B cell (primary cell): ENCODE measurements around the gene SDK1. TPM values are rescaled to one million over a fixed set of nuclear protein-coding genes. Genes with fewer than 3 reads are reported as not detected.

Experiments
- ATAC-seq: fragments of 200-7000 bp; cut with Tn5 transposase; one replicate; pipeline ENCODE4 v1.10.0; 2021; ENCODE audit warnings: low read depth, mild to moderate bottlenecking, moderate number of reproducible peaks, moderate library complexity
- CTCF ChIA-PET: fragments of 350-600 bp; sonication (Branson Sonifier 250); formaldehyde crosslinking; loops from one replicate; lab custom pipeline; 2021; ENCODE audit warnings: antibody characterized with exemption, inconsistent platforms; lab: Charles Lee
- POLR2A ChIA-PET: fragments of 350-600 bp; sonication (Branson Sonifier 250); formaldehyde crosslinking; loops from one replicate; lab custom pipeline; 2021; ENCODE audit warnings: antibody characterized with exemption; lab: Charles Lee
- DNase-seq: peaks from one replicate; pipeline ENCODE4 v3.0.0; 2013
- H2AFZ ChIP-seq: 2 replicates; pipeline ENCODE4 v1.6.1; 2012; ENCODE audit warnings: mild to moderate bottlenecking, low read depth, low read length; ENCODE audit not compliant: insufficient read depth, poor library complexity, severe bottlenecking
- H3K27ac ChIP-seq, 2 donors: 1 replicate in 1 of 2; 2 replicates in 1 of 2; pipeline ENCODE4 v1.5.1; 2012 to 2013; ENCODE audit warnings: low read length in 2 of 2, mild to moderate bottlenecking in 2 of 2, moderate library complexity in 1 of 2
- H3K27me3 ChIP-seq, 4 experiments: fragments of 200-600 bp in 1 of 4; sonication (generic) in 1 of 4; replicated peaks in 1 of 4; 1 replicate in 2 of 4; 2 replicates in 2 of 4; pipeline versions ENCODE4 v1.6.1 to v1.7.0; 2013 to 2016; ENCODE audit warnings: low read length in 3 of 4, mild to moderate bottlenecking in 2 of 4, mixed read lengths in 1 of 4, moderate library complexity in 1 of 4; ENCODE audit not compliant: insufficient read depth in 4 of 4, control insufficient read depth in 3 of 4; ENCODE audit errors: control extremely low read depth in 1 of 4
- H3K36me3 ChIP-seq, 2 experiments: replicated peaks in 1 of 2; 1 replicate in 1 of 2; 2 replicates in 1 of 2; pipeline versions ENCODE4 v1.6.1 to v1.7.1; 2013; ENCODE audit warnings: low read length in 1 of 2; ENCODE audit not compliant: insufficient read depth in 2 of 2, control insufficient read depth in 1 of 2; ENCODE audit errors: control extremely low read depth in 1 of 2, extremely low read depth in 1 of 2
- H3K4me1 ChIP-seq, 2 donors: fragments of 200-600 bp in 1 of 2; sonication (generic) in 1 of 2; 1 replicate in 1 of 2; 2 replicates in 1 of 2; pipeline versions ENCODE4 v1.5.1 to v1.6.1; 2013 to 2017; ENCODE audit warnings: low read length in 2 of 2; ENCODE audit not compliant: control insufficient read depth in 2 of 2, insufficient read depth in 2 of 2
- H3K4me2 ChIP-seq: replicated peaks from 2 replicates; pipeline ENCODE3; 2012; ENCODE audit warnings: mild to moderate bottlenecking, low read depth, low read length; ENCODE audit not compliant: poor library complexity, severe bottlenecking
- H3K4me3 ChIP-seq, 5 experiments: fragments of 200-600 bp in 1 of 5; sonication (generic) in 1 of 5; 1 replicate in 3 of 5; 2 replicates in 2 of 5; pipeline versions ENCODE4 v1.5.1 to v1.7.0; 2011 to 2016; ENCODE audit warnings: low read length in 4 of 5, mild to moderate bottlenecking in 4 of 5, low read depth in 2 of 5, control low read depth in 1 of 5, moderate library complexity in 1 of 5; ENCODE audit not compliant: insufficient read depth in 1 of 5; ENCODE audit errors: control extremely low read depth in 1 of 5, extremely low read depth in 1 of 5
- H3K79me2 ChIP-seq: fragments of 200-600 bp; sonication (generic); one replicate; pipeline ENCODE4 v1.6.0; 2016; ENCODE audit warnings: low read length; ENCODE audit not compliant: control insufficient read depth, insufficient read depth
- H3K9ac ChIP-seq: fragments of 200-600 bp; sonication (generic); 2 replicates; pipeline ENCODE4 v1.6.1; 2017; ENCODE audit warnings: mild to moderate bottlenecking, low read length, moderate library complexity
- H3K9me3 ChIP-seq, 3 donors: one replicate each; pipeline versions ENCODE4 v1.6.1 to v1.7.1; 2013; ENCODE audit warnings: low read length in 2 of 3; ENCODE audit not compliant: control insufficient read depth in 2 of 3, insufficient read depth in 1 of 3; ENCODE audit errors: control extremely low read depth in 1 of 3
- H4K20me1 ChIP-seq: 2 replicates; pipeline ENCODE4 v1.6.0; 2012; ENCODE audit warnings: mild to moderate bottlenecking, low read length; ENCODE audit not compliant: insufficient read depth, control insufficient read depth, poor library complexity, severe bottlenecking
- H3K27ac Mint-ChIP-seq: one replicate; pipeline ENCODE4 v1.8.0; 2021; ENCODE audit warnings: mixed read lengths
- H3K27me3 Mint-ChIP-seq: one replicate; pipeline ENCODE4 v1.8.0; 2021; ENCODE audit warnings: mixed read lengths
- H3K4me1 Mint-ChIP-seq: one replicate; pipeline ENCODE4 v1.8.0; 2021; ENCODE audit warnings: mixed read lengths
- H3K4me3 Mint-ChIP-seq: one replicate; pipeline ENCODE4 v1.8.0; 2021; ENCODE audit warnings: mixed read lengths
- H3K9me3 Mint-ChIP-seq: one replicate; pipeline ENCODE4 v1.8.0; 2022; ENCODE audit warnings: mixed read lengths; ENCODE audit not compliant: insufficient read depth
- CTCF ChIP-seq: fragments of 200-600 bp; IDR thresholded peaks from one replicate; pipeline ENCODE4 v1.8.0; 2022; ENCODE audit warnings: antibody characterized with exemption, mild to moderate bottlenecking
- EZH2 ChIP-seq: IDR thresholded peaks from 2 replicates; pipeline ENCODE4 v1.6.1; 2012; ENCODE audit warnings: borderline replicate concordance, low read depth, mild to moderate bottlenecking, moderate library complexity, low read length; ENCODE audit not compliant: insufficient read depth, poor library complexity, severe bottlenecking
- WGBS: methylation state at CpG from one replicate; pipeline ENCODE4 v1.1.5; 2013; ENCODE audit warnings: missing lambda C conversion rate; ENCODE audit not compliant: insufficient coverage; 5-methylcytosine and 5-hydroxymethylcytosine counted together
- intact Hi-C: fragments of 100-400 bp; cut with micrococcal nuclease; formaldehyde crosslinking; loops from one replicate; pipeline ENCODE4 v1.10.0; 2022
- polyA plus RNA-seq: library from polyadenylated mRNA; depleted of rRNA; stranded (reverse); fragments of >200 nt; gene quantifications from 2 replicates; pipeline ENCODE4 v1.2.3, GENCODE V29; 2012
- total RNA-seq, 2 donors: library from RNA; stranded (reverse); fragments of 120-200 nt in 1 of 2; gene quantifications; 1 replicate in 1 of 2; 2 replicates in 1 of 2; pipeline versions ENCODE4 v1.2.3 to v1.2.4, GENCODE V29; 2013 to 2022

SDK1 gene
- total and polyA plus RNA-seq, 2 donors (not counting 1 experiment from before 2014, with no cell fraction given) = 0.73 to 2.0 TPM

- CTCF ChIA-PET = no interaction called here
- Histone ChIP-seq H3K4me3 (no peak overlapping the region), H4K20me1 (no peaks in the 10 kb centered on the region), H3K4me1 (peaks cover 0 to 8% of the 10 kb centered on the region in 2 donors), H3K79me2 (no peaks in the 10 kb centered on the region), H3K9me3 (peaks cover 0 to 6% (median 0%) of the 10 kb centered on the region in 3 donors), H3K4me2 (no peak overlapping the region), H3K36me3 (no peaks in the 10 kb centered on the region), H3K27me3 (no peaks in the 10 kb centered on the region), H3K9ac (no peak overlapping the region), H2AFZ (no peak overlapping the region), H3K27ac (no peak overlapping the region)
- TF ChIP-seq EZH2 (no peak), CTCF (no peak)
- intact Hi-C loops = no loop called here
- Mint-ChIP-seq H3K27me3 (peaks cover under 1% of the 10 kb centered on the region), H3K9me3 (no peaks in the 10 kb centered on the region), H3K4me1 (peaks cover 5% of the 10 kb centered on the region), H3K4me3 (no peak overlapping the region), H3K27ac (no peak overlapping the region)
- POLR2A ChIA-PET = no interaction called here
- no peak for ATAC-seq
- 96% methylated on average over 11 of the region's 13 CpGs for WGBS
- no peak for DNase-seq
Observed at GRCh38 chr7:4049202-4049601, 748.1 kb downstream of the SDK1 start.

DNA sequence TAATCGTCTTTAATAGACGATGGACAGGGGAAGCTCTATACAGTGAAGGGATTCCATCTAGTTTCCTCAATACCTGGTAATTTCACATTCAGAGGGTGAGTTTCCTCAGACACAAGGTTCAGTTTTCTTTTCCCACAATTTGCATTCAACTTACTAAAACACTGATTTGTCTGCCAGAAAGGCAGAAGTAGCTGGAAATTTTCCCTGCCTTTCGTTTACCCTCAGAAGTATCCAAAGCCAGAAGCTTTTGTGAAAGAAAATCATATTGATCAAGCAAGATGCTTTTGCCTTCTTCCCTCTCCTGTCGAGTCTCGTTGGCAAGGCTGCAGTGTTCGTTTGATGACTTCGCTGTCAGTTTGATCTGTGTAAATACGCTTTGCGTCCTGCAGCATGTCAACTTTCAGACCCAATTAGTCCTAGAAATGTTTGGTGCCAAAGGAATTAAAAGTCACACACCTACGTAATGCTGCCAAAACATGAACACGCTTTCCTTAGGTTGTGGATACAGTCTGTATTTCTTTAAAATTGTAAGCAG, 749.1 kb downstream of the SDK1 start:
- Histone ChIP-seq H3K4me1 (no peaks in the 10 kb centered on the region), H3K27me3 (no peaks in the 10 kb centered on the region), H3K79me2 (no peaks in the 10 kb centered on the region), H3K9me3 (peaks cover 0 to 6% (median 0%) of the 10 kb centered on the region in 3 donors), H3K36me3 (no peaks in the 10 kb centered on the region), H2AFZ (no peak overlapping the region), H3K27ac (no peak overlapping the region), H4K20me1 (no peaks in the 10 kb centered on the region), H3K9ac (no peak overlapping the region), H3K4me2 (no peak overlapping the region), H3K4me3 (no peak overlapping the region)
- peaks cover 8% of the 10 kb centered on the region for H3K27me3 Mint-ChIP-seq
- ChIA-PET CTCF (no interaction called here), POLR2A (no interaction called here)
- no peaks in the 10 kb centered on the region for H3K4me1 Mint-ChIP-seq
- H3K9me3 Mint-ChIP-seq = no peaks in the 10 kb centered on the region
- intact Hi-C loops = no loop called here
- H3K4me3 Mint-ChIP-seq = no peak overlapping the region
- no peak for DNase-seq
- TF ChIP-seq EZH2 (no peak), CTCF (no peak)
- H3K27ac Mint-ChIP-seq = no peak overlapping the region
- WGBS = 100% methylated on average over 5 of the region's 11 CpGs
- no peak for ATAC-seq
